ENCODE measurements around the gene EGFLAM.

GRCh38 chr5:38497946-38498345, 239.6 kb downstream of the EGFLAM start:
- TF ChIP-seq CTCF (conservative IDR thresholded peaks at IDR 0.05; ENCODE audit: low read depth, low read length) (no peak), MAZ (IDR thresholded peaks at IDR 0.05; ENCODE audit: borderline replicate concordance, low read depth, low read length) (no peak), ELK1 (IDR thresholded peaks at IDR 0.05; ENCODE audit: borderline replicate concordance, low read depth, low read length) (no peak), USF2 (IDR thresholded peaks at IDR 0.05; ENCODE audit: low read depth, low read length) (no peak), POLR2A (IDR thresholded peaks at IDR 0.05; ENCODE audit: low read depth, low read length) (no peak), RCOR1 (IDR thresholded peaks at IDR 0.05; ENCODE audit: insufficient replicate concordance, low read length) (no peak)

Data from IMR-90 (cell line).